Stomach (tissue), 4 donors: Measurements from ENCODE around the gene C16orf96.

Experiments used
- EP300 ChIP-seq: sonication (generic); formaldehyde crosslinking; IDR thresholded peaks from one replicate; pipeline ENCODE4 v1.6.1; 2017; ENCODE audit warnings: antibody characterized with exemption
- POLR2A ChIP-seq, 4 donors: fragments of 450-650 bp; IDR thresholded peaks; one replicate each; pipeline ENCODE4 v1.6.1; 2016; ENCODE audit warnings: antibody characterized with exemption in 4 of 4, control low read depth in 2 of 4, mild to moderate bottlenecking in 1 of 4, moderate library complexity in 1 of 4
- TF ChIP-seq, protein P1 (sequence below), 7 experiments: fragments of 450-650 bp in 4 of 7; fragments of 200-600 bp in 3 of 7; sonication (generic) in 3 of 7; IDR thresholded peaks; one replicate each; pipeline ENCODE4 v1.5.1; 2016 to 2019; ENCODE audit warnings: antibody characterized with exemption in 7 of 7, control low read depth in 2 of 7, mild to moderate bottlenecking in 1 of 7

DNA sequence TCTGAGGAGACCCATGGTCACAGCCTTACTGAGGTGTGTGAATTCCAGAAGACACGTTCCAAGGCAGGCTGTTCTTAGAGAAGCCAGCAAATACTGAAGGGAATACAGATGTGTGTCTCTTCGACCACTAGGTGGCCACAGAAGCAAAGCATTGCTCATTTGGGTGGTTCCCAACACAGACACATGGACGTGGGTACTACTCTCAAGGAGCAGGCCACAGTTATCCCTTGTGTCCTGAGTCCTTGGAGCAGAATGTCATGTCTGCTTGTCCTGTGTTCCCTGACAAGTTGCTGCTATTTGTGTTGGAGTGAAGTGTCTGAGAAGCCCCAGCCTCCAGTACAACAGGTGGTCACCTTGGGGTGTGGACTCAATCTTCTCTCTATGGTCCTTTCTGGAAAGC is 49.7 kb upstream of the C16orf96 start:
- TF ChIP-seq, protein P1, sequence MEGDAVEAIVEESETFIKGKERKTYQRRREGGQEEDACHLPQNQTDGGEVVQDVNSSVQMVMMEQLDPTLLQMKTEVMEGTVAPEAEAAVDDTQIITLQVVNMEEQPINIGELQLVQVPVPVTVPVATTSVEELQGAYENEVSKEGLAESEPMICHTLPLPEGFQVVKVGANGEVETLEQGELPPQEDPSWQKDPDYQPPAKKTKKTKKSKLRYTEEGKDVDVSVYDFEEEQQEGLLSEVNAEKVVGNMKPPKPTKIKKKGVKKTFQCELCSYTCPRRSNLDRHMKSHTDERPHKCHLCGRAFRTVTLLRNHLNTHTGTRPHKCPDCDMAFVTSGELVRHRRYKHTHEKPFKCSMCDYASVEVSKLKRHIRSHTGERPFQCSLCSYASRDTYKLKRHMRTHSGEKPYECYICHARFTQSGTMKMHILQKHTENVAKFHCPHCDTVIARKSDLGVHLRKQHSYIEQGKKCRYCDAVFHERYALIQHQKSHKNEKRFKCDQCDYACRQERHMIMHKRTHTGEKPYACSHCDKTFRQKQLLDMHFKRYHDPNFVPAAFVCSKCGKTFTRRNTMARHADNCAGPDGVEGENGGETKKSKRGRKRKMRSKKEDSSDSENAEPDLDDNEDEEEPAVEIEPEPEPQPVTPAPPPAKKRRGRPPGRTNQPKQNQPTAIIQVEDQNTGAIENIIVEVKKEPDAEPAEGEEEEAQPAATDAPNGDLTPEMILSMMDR (IDR thresholded peaks at IDR 0.05), result peak in 5 of 7 experiments; percentile 57 to 81 (median 73)
- TF ChIP-seq POLR2A (IDR thresholded peaks at IDR 0.05), result no peak
- no peak for TF ChIP-seq EP300
